ENCODE measurements around the gene HLX. TPM values are rescaled to one million over a fixed set of nuclear protein-coding genes. Genes with fewer than 3 reads are reported as not detected.

HLX gene, protein sequence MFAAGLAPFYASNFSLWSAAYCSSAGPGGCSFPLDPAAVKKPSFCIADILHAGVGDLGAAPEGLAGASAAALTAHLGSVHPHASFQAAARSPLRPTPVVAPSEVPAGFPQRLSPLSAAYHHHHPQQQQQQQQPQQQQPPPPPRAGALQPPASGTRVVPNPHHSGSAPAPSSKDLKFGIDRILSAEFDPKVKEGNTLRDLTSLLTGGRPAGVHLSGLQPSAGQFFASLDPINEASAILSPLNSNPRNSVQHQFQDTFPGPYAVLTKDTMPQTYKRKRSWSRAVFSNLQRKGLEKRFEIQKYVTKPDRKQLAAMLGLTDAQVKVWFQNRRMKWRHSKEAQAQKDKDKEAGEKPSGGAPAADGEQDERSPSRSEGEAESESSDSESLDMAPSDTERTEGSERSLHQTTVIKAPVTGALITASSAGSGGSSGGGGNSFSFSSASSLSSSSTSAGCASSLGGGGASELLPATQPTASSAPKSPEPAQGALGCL
- total RNA-seq (2014; rRNA removed; shearing (Covaris generic); ENCODE audit: low replicate concordance): 2.0 and 5.6 TPM in 2 replicates

- H3K9me3 ChIP-seq: no peaks in the 10 kb centered on the region
- H3K36me3 ChIP-seq: peaks cover 29% of the 10 kb centered on the region
- peak; percentile 96 for DNase-seq
- H3K4me3 ChIP-seq: peak within 1 kb of the TSS; percentile 67
- no peaks in the 10 kb centered on the region for H3K27me3 ChIP-seq
Measured at GRCh38 chr1:220879076-220879508, at the start of gene HLX. HLX (plus strand) TSS chr1:220879443; CDS start chr1:220879858, 415 bp downstream.

GRCh38 chr1:220833436-220833835 is 45.8 kb upstream of the HLX start:
- H3K9me3 ChIP-seq: no peaks in the 10 kb centered on the region
- no peaks in the 10 kb centered on the region for H3K27me3 ChIP-seq
- no peak for DNase-seq
- H3K36me3 ChIP-seq: no peaks in the 10 kb centered on the region
- H3K4me3 ChIP-seq: no peak overlapping the region

DNA sequence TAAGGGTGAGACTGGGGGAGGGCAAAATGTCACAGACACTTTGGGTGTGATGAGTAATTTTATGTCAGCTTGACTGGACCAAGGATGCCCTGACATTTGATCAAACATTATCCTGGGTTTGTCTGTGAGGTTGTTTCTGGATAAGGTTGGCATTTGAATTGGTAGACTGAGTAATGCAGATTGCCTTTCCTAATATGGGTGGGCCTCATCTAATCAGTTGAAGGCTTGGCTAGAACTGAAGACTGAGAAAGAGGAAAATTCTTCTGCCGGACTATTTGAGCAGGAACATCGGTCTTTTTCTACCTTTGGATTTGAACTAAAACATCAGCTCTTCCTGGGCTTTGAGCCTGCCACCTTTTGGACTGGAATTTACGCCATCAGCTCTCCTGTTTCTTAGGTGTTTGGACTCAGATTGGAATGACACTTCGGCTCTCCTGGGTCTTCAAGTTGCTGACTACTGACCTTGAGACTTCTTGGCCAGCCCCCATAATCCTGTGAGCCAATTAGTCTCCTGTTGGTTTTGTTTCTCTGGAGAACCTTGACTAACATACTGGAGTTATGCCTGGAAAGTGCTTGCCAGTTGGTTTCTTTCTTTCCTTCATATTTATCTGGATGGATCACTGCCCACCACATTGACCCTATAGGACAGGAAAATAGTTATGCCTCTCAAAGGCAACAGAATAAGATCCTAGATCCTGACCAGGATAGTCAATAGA is 44.9 kb upstream of the HLX start:
- Histone ChIP-seq H3K9me3 (no peaks in the 10 kb centered on the region), H3K27me3 (no peaks in the 10 kb centered on the region), H3K4me3 (no peak overlapping the region), H3K36me3 (no peaks in the 10 kb centered on the region)
- peak; percentile 81 for DNase-seq

DNA sequence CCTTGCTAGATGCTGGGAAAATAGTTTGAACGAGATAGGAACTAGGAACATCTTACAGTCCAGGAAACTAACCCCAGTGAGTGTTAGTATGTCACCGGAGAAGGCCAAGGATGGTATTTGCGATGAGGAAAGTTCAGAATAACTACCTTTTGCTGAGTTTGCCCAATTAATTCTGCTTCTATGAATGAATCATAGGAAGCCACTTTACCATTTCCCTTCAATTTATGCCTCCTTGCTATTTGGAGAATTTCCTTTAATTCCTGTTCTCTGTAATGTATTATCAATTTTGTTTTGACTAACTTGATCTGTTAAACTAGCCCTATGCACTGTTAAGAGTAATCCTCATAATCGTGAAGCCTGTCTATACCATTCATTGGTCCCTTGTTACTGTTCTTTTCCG is 40.7 kb upstream of the HLX start:
- H3K36me3 ChIP-seq: no peaks in the 10 kb centered on the region
- H3K27me3 ChIP-seq: no peaks in the 10 kb centered on the region

GRCh38 chr1:220839474-220839873 is 39.8 kb upstream of the HLX start:
- Histone ChIP-seq H3K4me3 (no peak overlapping the region), H3K9me3 (peaks cover 4% of the 10 kb centered on the region; the same call in 1 of the 2 replicates), H3K36me3 (no peaks in the 10 kb centered on the region), H3K27me3 (no peaks in the 10 kb centered on the region)
- no peak for DNase-seq

More for the DNA sequence above, 40.7 kb upstream of the HLX start:
- Histone ChIP-seq H3K4me3 (no peak overlapping the region), H3K9me3 (peaks cover 4% of the 10 kb centered on the region; the same call in 1 of the 2 replicates)
- DNase-seq: no peak

DNA sequence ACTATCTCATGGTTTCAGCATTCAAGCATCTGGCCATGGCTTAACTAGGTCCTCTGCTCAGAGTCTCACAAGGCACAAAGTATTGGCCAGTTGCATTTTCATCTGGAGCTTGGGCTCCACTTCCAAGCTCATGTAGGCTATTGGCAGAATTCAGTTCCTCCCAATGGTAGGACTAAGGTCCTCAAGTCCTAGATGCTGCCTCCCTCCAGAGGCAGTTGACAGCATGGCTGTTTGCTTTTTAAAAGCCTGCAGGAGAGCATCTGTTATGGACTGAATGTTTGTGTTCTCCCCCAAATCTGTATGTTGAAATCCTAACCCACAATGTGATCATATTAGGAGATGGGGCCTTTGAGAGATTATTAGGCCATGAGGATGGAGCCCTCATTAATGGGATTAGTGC is 38.0 kb upstream of the HLX start:
- no peaks in the 10 kb centered on the region for H3K27me3 ChIP-seq
- peaks cover 4% of the 10 kb centered on the region; the same call in 1 of the 2 replicates for H3K9me3 ChIP-seq
- H3K36me3 ChIP-seq: no peaks in the 10 kb centered on the region
- H3K4me3 ChIP-seq: no peak overlapping the region
- DNase-seq: no peak

GRCh38 chr1:220843481-220844011 is 35.7 kb upstream of the HLX start:
- DNase-seq: peak; percentile 95
- Histone ChIP-seq H3K27me3 (no peaks in the 10 kb centered on the region), H3K9me3 (peaks cover 4% of the 10 kb centered on the region; the same call in 1 of the 2 replicates)

GRCh38 chr1:220852408-220852807 is 26.8 kb upstream of the HLX start:
- no peak for DNase-seq
- H3K27me3 ChIP-seq: no peaks in the 10 kb centered on the region
- H3K9me3 ChIP-seq: peaks cover 28% of the 10 kb centered on the region
- H3K4me3 ChIP-seq: no peak overlapping the region
- H3K36me3 ChIP-seq: no peaks in the 10 kb centered on the region

More at GRCh38 chr1:220843481-220844011, 35.7 kb upstream of the HLX start:
- Histone ChIP-seq H3K36me3 (no peaks in the 10 kb centered on the region), H3K4me3 (no peak overlapping the region)

- H3K4me3 ChIP-seq: no peak overlapping the region
- H3K36me3 ChIP-seq: 0 out of 2 replicates have a peak, but pooled peaks cover 3% of the 10 kb centered on the region
- no peaks in the 10 kb centered on the region for H3K27me3 ChIP-seq
- H3K9me3 ChIP-seq: peaks cover 1% of the 10 kb centered on the region
- no peak for DNase-seq
Measured at GRCh38 chr1:220872296-220872695, 6.9 kb upstream of the HLX start.

DNA sequence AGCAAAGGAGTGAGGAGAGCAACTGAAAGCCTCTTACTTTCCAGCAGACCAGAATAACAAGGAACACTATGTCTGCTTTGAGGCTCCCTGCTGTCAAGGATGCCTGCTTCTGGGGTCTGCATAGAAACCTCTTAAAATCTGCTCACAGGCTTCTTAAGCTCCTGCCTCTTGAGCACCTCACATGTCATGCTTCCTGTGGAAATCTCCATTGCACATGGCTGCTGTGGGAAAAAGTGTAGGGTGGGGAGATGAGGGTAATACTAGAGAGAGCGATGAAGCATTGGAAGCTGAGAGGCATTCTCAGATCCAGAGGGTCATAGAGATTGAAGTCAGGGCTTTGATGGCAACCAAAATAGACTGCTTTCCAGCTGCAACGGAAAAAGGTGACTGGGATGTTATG is 6.2 kb upstream of the HLX start:
- Histone ChIP-seq H3K9me3 (no peaks in the 10 kb centered on the region), H3K27me3 (no peaks in the 10 kb centered on the region), H3K36me3 (0 out of 2 replicates have a peak, but pooled peaks cover 3% of the 10 kb centered on the region), H3K4me3 (no peak overlapping the region)
- no peak for DNase-seq

DNA sequence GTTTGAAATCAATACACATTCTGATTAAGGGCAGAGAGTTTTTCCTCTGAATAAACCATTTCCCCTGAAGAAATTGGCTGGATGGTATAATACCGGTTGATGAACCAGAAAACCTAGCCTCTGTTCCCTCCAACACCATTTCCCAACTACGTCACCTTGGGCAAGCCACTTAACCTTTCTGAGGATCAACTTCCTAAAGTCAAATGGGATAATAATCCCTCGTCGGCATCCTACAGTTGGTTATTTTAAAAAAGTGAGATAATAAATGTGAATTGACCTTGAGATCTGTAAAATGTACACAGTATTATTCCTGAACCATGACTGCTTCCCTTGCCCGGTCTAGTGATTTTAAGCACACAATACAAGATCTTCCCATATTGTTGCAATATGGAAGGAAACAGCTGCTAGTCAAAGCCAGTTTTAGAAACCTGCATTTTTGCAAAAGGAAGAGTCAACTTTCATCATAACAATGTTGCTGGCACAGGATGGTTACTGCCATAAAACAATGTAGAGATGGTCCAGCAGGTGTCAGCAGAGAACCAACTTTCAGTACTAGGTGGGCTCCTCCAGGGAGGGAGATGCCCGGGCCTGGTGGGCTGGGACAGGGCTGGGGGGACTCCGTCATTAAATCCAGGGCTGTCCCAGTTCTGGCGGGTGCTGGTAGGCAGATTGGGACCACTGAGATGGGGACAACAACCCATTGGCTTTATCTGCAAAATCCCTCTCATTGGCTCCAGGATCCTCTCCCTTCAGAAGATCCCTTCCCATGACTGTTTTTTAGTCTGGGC is 5.2 kb upstream of the HLX start:
- Histone ChIP-seq H3K36me3 (0 out of 2 replicates have a peak, but pooled peaks cover 3% of the 10 kb centered on the region), H3K9me3 (no peaks in the 10 kb centered on the region), H3K27me3 (no peaks in the 10 kb centered on the region), H3K4me3 (no peak overlapping the region)
- DNase-seq: peak; percentile 26

GRCh38 chr1:220875260-220875659 is 4.0 kb upstream of the HLX start:
- H3K9me3 ChIP-seq: no peaks in the 10 kb centered on the region
- no peaks in the 10 kb centered on the region for H3K36me3 ChIP-seq
- DNase-seq: no peak
- H3K4me3 ChIP-seq: no peak overlapping the region
- H3K27me3 ChIP-seq: no peaks in the 10 kb centered on the region

DNA sequence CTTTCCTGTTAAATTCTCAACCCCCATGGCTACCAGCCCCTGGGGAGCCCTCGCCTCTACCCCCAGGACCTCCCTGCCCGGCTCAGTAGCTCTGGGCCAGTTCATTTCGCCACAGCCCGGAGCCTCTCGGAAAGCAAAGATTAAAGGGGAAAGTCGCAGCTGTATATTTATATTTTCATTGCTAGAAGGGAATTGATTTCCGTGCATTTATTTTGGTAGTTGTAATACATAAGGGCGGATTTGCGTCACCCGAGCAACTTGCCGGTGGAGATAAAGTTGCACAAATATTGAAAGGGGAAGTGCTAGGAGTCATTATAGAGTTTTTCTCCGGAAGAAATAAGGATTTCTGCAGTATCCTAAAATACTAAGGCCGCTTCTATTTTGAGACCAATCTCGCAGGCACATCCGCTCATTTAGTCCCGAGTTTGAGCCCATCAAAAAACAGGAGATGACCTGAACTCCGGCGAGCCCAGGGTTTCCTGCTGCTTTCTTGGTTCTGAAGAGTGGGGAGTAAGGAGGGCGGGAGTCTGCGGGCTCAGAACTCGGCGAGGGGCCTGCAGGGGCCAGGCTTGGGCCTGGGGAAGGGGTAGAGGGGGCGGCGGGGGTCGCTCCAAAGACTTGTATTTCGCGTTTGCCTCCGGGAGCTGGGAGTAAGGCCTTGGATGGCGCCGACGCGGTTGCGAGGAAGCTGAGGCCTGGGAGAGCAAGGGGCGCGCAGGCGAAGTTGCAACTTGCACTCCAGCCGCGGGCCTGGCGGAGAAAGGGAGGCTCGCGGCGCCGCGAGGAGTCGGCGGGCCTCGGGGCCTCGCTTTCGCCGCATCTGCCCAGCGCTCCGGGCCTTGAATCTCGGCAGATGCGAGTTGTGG is 2.5 kb upstream of the HLX start:
- DNase-seq: no peak
- H3K27me3 ChIP-seq: no peaks in the 10 kb centered on the region
- H3K9me3 ChIP-seq: no peaks in the 10 kb centered on the region
- peaks cover 5% of the 10 kb centered on the region for H3K36me3 ChIP-seq
- H3K4me3 ChIP-seq: no peak overlapping the region

DNA sequence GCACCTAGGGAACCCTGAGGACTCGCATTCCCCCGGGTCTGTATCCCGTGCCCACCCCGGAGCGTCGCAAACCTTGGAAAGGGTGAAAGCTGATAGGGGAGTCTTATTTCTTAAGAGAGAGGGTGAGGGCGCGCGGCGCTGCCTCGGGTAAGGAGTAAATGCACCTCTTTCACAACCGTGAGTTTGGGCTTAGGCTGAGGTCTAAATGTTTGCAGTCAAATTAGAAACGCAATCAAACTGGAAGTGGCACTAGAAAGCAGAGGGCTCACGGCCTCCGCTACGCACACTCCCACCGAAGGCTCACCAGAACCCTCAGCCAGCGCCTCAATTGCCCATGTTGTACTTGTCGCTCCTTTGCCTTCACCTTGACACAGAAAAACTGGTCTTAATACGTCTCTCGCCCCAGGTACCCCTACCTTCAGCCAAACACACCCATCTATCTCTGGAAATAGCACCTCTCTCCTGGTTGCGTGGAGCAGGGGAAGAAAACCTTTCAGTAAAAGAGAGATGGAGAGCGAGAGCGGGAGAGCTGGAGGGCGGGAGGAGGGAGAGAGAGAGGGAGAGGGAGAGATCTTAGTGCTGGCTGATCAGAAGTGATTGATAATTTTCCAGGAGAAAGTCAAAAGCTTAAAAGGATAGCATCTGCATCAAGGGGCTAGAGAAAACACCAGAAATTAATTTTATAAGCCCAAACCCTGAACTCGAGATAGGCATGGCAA is 1.7 kb upstream of the HLX start:
- DNase-seq: no peak
- Histone ChIP-seq H3K27me3 (no peaks in the 10 kb centered on the region), H3K4me3 (no peak overlapping the region), H3K9me3 (no peaks in the 10 kb centered on the region), H3K36me3 (peaks cover 13% of the 10 kb centered on the region)
